B cell (primary cell): ENCODE data around the gene DQX1. TPM values are rescaled to one million over a fixed set of nuclear protein-coding genes. Genes with fewer than 3 reads are reported as not detected.

ENCODE experiments used
- ATAC-seq: fragments of 200-7000 bp; cut with Tn5 transposase; one replicate; pipeline ENCODE4 v1.10.0; 2021; ENCODE audit warnings: low read depth, mild to moderate bottlenecking, moderate number of reproducible peaks, moderate library complexity
- CTCF ChIA-PET: fragments of 350-600 bp; sonication (Branson Sonifier 250); formaldehyde crosslinking; loops from one replicate; lab custom pipeline; 2021; ENCODE audit warnings: antibody characterized with exemption, inconsistent platforms; lab: Charles Lee
- POLR2A ChIA-PET: fragments of 350-600 bp; sonication (Branson Sonifier 250); formaldehyde crosslinking; loops from one replicate; lab custom pipeline; 2021; ENCODE audit warnings: antibody characterized with exemption; lab: Charles Lee
- DNase-seq: peaks from one replicate; pipeline ENCODE4 v3.0.0; 2013
- H2AFZ ChIP-seq: 2 replicates; pipeline ENCODE4 v1.6.1; 2012; ENCODE audit warnings: mild to moderate bottlenecking, low read depth, low read length; ENCODE audit not compliant: insufficient read depth, poor library complexity, severe bottlenecking
- H3K27ac ChIP-seq, 2 donors: 1 replicate in 1 of 2; 2 replicates in 1 of 2; pipeline ENCODE4 v1.5.1; 2012 to 2013; ENCODE audit warnings: low read length in 2 of 2, mild to moderate bottlenecking in 2 of 2, moderate library complexity in 1 of 2
- H3K27me3 ChIP-seq, 4 experiments: fragments of 200-600 bp in 1 of 4; sonication (generic) in 1 of 4; replicated peaks in 1 of 4; 1 replicate in 2 of 4; 2 replicates in 2 of 4; pipeline versions ENCODE4 v1.6.1 to v1.7.0; 2013 to 2016; ENCODE audit warnings: low read length in 3 of 4, mild to moderate bottlenecking in 2 of 4, mixed read lengths in 1 of 4, moderate library complexity in 1 of 4; ENCODE audit not compliant: insufficient read depth in 4 of 4, control insufficient read depth in 3 of 4; ENCODE audit errors: control extremely low read depth in 1 of 4
- H3K36me3 ChIP-seq, 2 experiments: replicated peaks in 1 of 2; 1 replicate in 1 of 2; 2 replicates in 1 of 2; pipeline versions ENCODE4 v1.6.1 to v1.7.1; 2013; ENCODE audit warnings: low read length in 1 of 2; ENCODE audit not compliant: insufficient read depth in 2 of 2, control insufficient read depth in 1 of 2; ENCODE audit errors: control extremely low read depth in 1 of 2, extremely low read depth in 1 of 2
- H3K4me1 ChIP-seq, 2 donors: fragments of 200-600 bp in 1 of 2; sonication (generic) in 1 of 2; 1 replicate in 1 of 2; 2 replicates in 1 of 2; pipeline versions ENCODE4 v1.5.1 to v1.6.1; 2013 to 2017; ENCODE audit warnings: low read length in 2 of 2; ENCODE audit not compliant: control insufficient read depth in 2 of 2, insufficient read depth in 2 of 2
- H3K4me2 ChIP-seq: replicated peaks from 2 replicates; pipeline ENCODE3; 2012; ENCODE audit warnings: mild to moderate bottlenecking, low read depth, low read length; ENCODE audit not compliant: poor library complexity, severe bottlenecking
- H3K4me3 ChIP-seq, 5 experiments: fragments of 200-600 bp in 1 of 5; sonication (generic) in 1 of 5; 1 replicate in 3 of 5; 2 replicates in 2 of 5; pipeline versions ENCODE4 v1.5.1 to v1.7.0; 2011 to 2016; ENCODE audit warnings: low read length in 4 of 5, mild to moderate bottlenecking in 4 of 5, low read depth in 2 of 5, control low read depth in 1 of 5, moderate library complexity in 1 of 5; ENCODE audit not compliant: insufficient read depth in 1 of 5; ENCODE audit errors: control extremely low read depth in 1 of 5, extremely low read depth in 1 of 5
- H3K79me2 ChIP-seq: fragments of 200-600 bp; sonication (generic); one replicate; pipeline ENCODE4 v1.6.0; 2016; ENCODE audit warnings: low read length; ENCODE audit not compliant: control insufficient read depth, insufficient read depth
- H3K9ac ChIP-seq: fragments of 200-600 bp; sonication (generic); 2 replicates; pipeline ENCODE4 v1.6.1; 2017; ENCODE audit warnings: mild to moderate bottlenecking, low read length, moderate library complexity
- H3K9me3 ChIP-seq, 3 donors: one replicate each; pipeline versions ENCODE4 v1.6.1 to v1.7.1; 2013; ENCODE audit warnings: low read length in 2 of 3; ENCODE audit not compliant: control insufficient read depth in 2 of 3, insufficient read depth in 1 of 3; ENCODE audit errors: control extremely low read depth in 1 of 3
- H4K20me1 ChIP-seq: 2 replicates; pipeline ENCODE4 v1.6.0; 2012; ENCODE audit warnings: mild to moderate bottlenecking, low read length; ENCODE audit not compliant: insufficient read depth, control insufficient read depth, poor library complexity, severe bottlenecking
- H3K27ac Mint-ChIP-seq: one replicate; pipeline ENCODE4 v1.8.0; 2021; ENCODE audit warnings: mixed read lengths
- H3K27me3 Mint-ChIP-seq: one replicate; pipeline ENCODE4 v1.8.0; 2021; ENCODE audit warnings: mixed read lengths
- H3K4me1 Mint-ChIP-seq: one replicate; pipeline ENCODE4 v1.8.0; 2021; ENCODE audit warnings: mixed read lengths
- H3K4me3 Mint-ChIP-seq: one replicate; pipeline ENCODE4 v1.8.0; 2021; ENCODE audit warnings: mixed read lengths
- H3K9me3 Mint-ChIP-seq: one replicate; pipeline ENCODE4 v1.8.0; 2022; ENCODE audit warnings: mixed read lengths; ENCODE audit not compliant: insufficient read depth
- CTCF ChIP-seq: fragments of 200-600 bp; IDR thresholded peaks from one replicate; pipeline ENCODE4 v1.8.0; 2022; ENCODE audit warnings: antibody characterized with exemption, mild to moderate bottlenecking
- EZH2 ChIP-seq: IDR thresholded peaks from 2 replicates; pipeline ENCODE4 v1.6.1; 2012; ENCODE audit warnings: borderline replicate concordance, low read depth, mild to moderate bottlenecking, moderate library complexity, low read length; ENCODE audit not compliant: insufficient read depth, poor library complexity, severe bottlenecking
- WGBS: methylation state at CpG from one replicate; pipeline ENCODE4 v1.1.5; 2013; ENCODE audit warnings: missing lambda C conversion rate; ENCODE audit not compliant: insufficient coverage; 5-methylcytosine and 5-hydroxymethylcytosine counted together
- intact Hi-C: fragments of 100-400 bp; cut with micrococcal nuclease; formaldehyde crosslinking; loops from one replicate; pipeline ENCODE4 v1.10.0; 2022
- polyA plus RNA-seq: library from polyadenylated mRNA; depleted of rRNA; stranded (reverse); fragments of >200 nt; gene quantifications from 2 replicates; pipeline ENCODE4 v1.2.3, GENCODE V29; 2012
- total RNA-seq, 2 donors: library from RNA; stranded (reverse); fragments of 120-200 nt in 1 of 2; gene quantifications; 1 replicate in 1 of 2; 2 replicates in 1 of 2; pipeline versions ENCODE4 v1.2.3 to v1.2.4, GENCODE V29; 2013 to 2022

DQX1 gene
- total and polyA plus RNA-seq, 2 donors (not counting 1 experiment from before 2014, with no cell fraction given), result 0.46 to 0.57 TPM

- H3K9me3 Mint-ChIP-seq, result no peaks in the 10 kb centered on the region
- peak overlapping the region; percentile 3 for H3K4me2 ChIP-seq
- H3K4me1 ChIP-seq, result peaks cover 39 to 49% of the 10 kb centered on the region in 2 donors
- 100% methylated on average over 4 of the region's 9 CpGs for WGBS
- no peaks in the 10 kb centered on the region for H3K27me3 Mint-ChIP-seq
- ChIA-PET POLR2A (no interaction called here), CTCF (interaction anchor here (6.6 to 9.6 kb wide), 2 partner anchors 46 to 60 kb away, joined by 50 to 71 read pairs; partner anchors contain the start of genes CCDC142 and TTC31)
- H3K27ac ChIP-seq, result peak overlapping the region in 1 of 2 donors; percentile 3
- TF ChIP-seq EZH2, result no peak
- no peak for TF ChIP-seq CTCF
- no peak overlapping the region for H3K9ac ChIP-seq
- no peak overlapping the region for H2AFZ ChIP-seq
- H3K4me3 Mint-ChIP-seq, result peak overlapping the region; percentile 97
- H3K9me3 ChIP-seq, result no peaks in the 10 kb centered on the region
- DNase-seq, result no peak
- ATAC-seq, result no peak
- intact Hi-C loops, result loop anchor here (2.0 to 5.0 kb wide), 3 partner anchors 73 to 1295 kb away; partner anchors contain the start of genes CCT7, INO80B, PRADC1 and TPRKB
- peak overlapping the region; percentile 73 for H3K27ac Mint-ChIP-seq
- peaks cover 17% of the 10 kb centered on the region for H4K20me1 ChIP-seq
- H3K36me3 ChIP-seq, result peaks cover 0 to 36% of the 10 kb centered on the region in 2 experiments
- peaks cover 43% of the 10 kb centered on the region for H3K4me1 Mint-ChIP-seq
- no peaks in the 10 kb centered on the region for H3K27me3 ChIP-seq
- peaks cover 31% of the 10 kb centered on the region for H3K79me2 ChIP-seq
- H3K4me3 ChIP-seq, result no peak overlapping the region
Measured at GRCh38 chr2:74527741-74528140, 1.7 kb upstream of the DQX1 start.

GRCh38 chr2:74526649-74527230 lies 709 bp upstream of the DQX1 start:
- peaks cover 37% of the 10 kb centered on the region for H3K4me1 Mint-ChIP-seq
- Histone ChIP-seq H3K4me2 (peak overlapping the region; percentile 1), H3K27me3 (peaks cover 0 to 2% (median 0%) of the 10 kb centered on the region in 4 experiments), H3K36me3 (peaks cover 0 to 29% of the 10 kb centered on the region in 2 experiments), H3K4me1 (peaks cover 35 to 43% of the 10 kb centered on the region in 2 donors), H3K9ac (no peak overlapping the region), H4K20me1 (peaks cover 17% of the 10 kb centered on the region), H2AFZ (no peak overlapping the region), H3K9me3 (no peaks in the 10 kb centered on the region), H3K4me3 (no peak overlapping the region), H3K27ac (peak overlapping the region in 1 of 2 donors; percentile 54), H3K79me2 (peaks cover 27% of the 10 kb centered on the region)
- peak overlapping the region; percentile 84 for H3K27ac Mint-ChIP-seq
- ChIA-PET CTCF (interaction anchor here (1.0 to 9.6 kb wide), 4 partner anchors 20 to 61 kb away, joined by 6 to 71 read pairs (median 28); partner anchors contain the start of genes CCDC142, PCGF1 and TTC31), POLR2A (interaction anchor here (0.7 to 1.1 kb wide), 3 partner anchors 11 to 45 kb away, joined by 3 to 4 read pairs (median 4); no protein-coding TSS in a partner anchor)
- no peaks in the 10 kb centered on the region for H3K27me3 Mint-ChIP-seq
- 96% methylated on average over 7 of the region's 11 CpGs for WGBS
- H3K4me3 Mint-ChIP-seq, result peak overlapping the region; percentile 59
- ATAC-seq (no peak), DNase-seq (no peak)
- TF ChIP-seq CTCF (no peak), EZH2 (no peak)
- no peaks in the 10 kb centered on the region for H3K9me3 Mint-ChIP-seq
- intact Hi-C loops, result loop anchor here (5.0 kb wide), 2 partner anchors 789 to 1294 kb away; partner anchors contain the start of genes CCT7, PRADC1 and TPRKB
